ENCODE data around the gene PARD3. TPM values are rescaled to one million over a fixed set of nuclear protein-coding genes. Genes with fewer than 3 reads are reported as not detected.

Gene PARD3
- total RNA-seq, 4 donors from 2014 or later = 42.6 to 63.6 (median 55.2) TPM

- no peak overlapping the region for H3K27ac ChIP-seq
- H3K27me3 ChIP-seq = no peaks in the 10 kb centered on the region
- no peak overlapping the region for H3K4me3 ChIP-seq
- 94 to 98% methylated on average over 1 of the region's 1 CpG for WGBS, 2 donors
- no peak for DNase-seq (ENCODE audit: low spot score in 2 of 2)
- peaks cover 0 to 34% (median 7%) of the 10 kb centered on the region in 4 donors for H3K4me1 ChIP-seq
- H3K9me3 ChIP-seq = no peaks in the 10 kb centered on the region
- TF ChIP-seq EP300 (IDR thresholded peaks at IDR 0.05) (no peak), CTCF (IDR thresholded peaks at IDR 0.05) (no peak), POLR2A (IDR thresholded peaks at IDR 0.05) (no peak)
- H3K36me3 ChIP-seq = no peaks in the 10 kb centered on the region
These were observed 625.3 kb downstream of the PARD3 start for GRCh38 chr10:34189830-34190229.

DNA sequence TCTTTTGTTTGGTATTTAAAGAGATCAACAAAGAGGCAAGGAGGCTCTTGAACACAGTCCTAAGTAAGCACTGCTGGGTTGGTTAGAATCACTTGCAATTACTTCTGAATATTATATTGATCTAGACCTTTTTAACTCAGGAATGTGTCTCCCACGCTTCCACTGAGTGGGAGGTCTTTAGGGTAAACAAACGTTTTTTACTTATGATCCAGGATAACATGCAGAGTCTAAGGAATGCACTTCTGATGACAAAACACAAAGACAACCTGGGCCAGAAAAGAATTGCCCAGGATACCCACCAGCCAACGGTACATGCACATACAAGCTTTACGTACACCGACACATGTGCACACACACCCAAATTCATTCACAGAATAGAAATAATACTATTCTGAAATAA, 626.9 kb downstream of the PARD3 start:
- Histone ChIP-seq H3K27ac (no peak overlapping the region), H3K4me3 (no peak overlapping the region), H3K4me1 (peaks cover 0 to 31% (median 9%) of the 10 kb centered on the region in 4 donors), H3K36me3 (no peaks in the 10 kb centered on the region), H3K27me3 (no peaks in the 10 kb centered on the region), H3K9me3 (no peaks in the 10 kb centered on the region)
- 76 to 79% methylated on average over 5 of the region's 5 CpGs for WGBS, 2 donors
- no peak for DNase-seq (ENCODE audit: low spot score in 2 of 2)
- TF ChIP-seq EP300 (IDR thresholded peaks at IDR 0.05) (no peak), CTCF (IDR thresholded peaks at IDR 0.05) (no peak), POLR2A (IDR thresholded peaks at IDR 0.05) (no peak)

DNA sequence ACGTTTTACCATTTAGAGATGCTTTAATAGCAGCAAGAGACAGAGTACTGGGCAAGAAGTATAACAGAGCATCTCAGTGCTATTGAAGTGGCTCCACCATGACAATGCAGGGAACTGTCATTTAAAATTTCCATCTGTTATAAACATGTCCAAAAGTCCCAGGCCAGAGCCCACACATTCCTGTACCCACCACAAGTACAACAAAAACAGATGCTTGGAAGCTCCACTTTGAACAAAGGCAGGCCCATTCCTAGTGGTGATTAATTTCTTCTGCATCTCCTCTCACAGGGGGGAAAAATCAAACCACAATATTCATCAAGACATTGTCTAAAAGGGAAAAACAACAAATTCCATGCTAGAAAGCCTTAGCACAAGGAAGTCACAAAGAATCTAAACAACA, 627.9 kb downstream of the PARD3 start:
- H3K4me1 ChIP-seq = peaks cover 0 to 31% (median 9%) of the 10 kb centered on the region in 4 donors

GRCh38 chr10:34186745-34187144, 628.4 kb downstream of the PARD3 start:
- 77 to 83% methylated on average over 3 of the region's 3 CpGs for WGBS, 2 donors

More for the DNA sequence above, 627.9 kb downstream of the PARD3 start:
- H3K36me3 ChIP-seq = no peaks in the 10 kb centered on the region
- no peaks in the 10 kb centered on the region for H3K9me3 ChIP-seq
- WGBS, 2 donors = 67 to 71% methylated on average over 1 of the region's 1 CpG
- TF ChIP-seq CTCF (IDR thresholded peaks at IDR 0.05) (no peak), POLR2A (IDR thresholded peaks at IDR 0.05) (no peak), EP300 (IDR thresholded peaks at IDR 0.05) (no peak)
- no peak overlapping the region for H3K27ac ChIP-seq
- no peaks in the 10 kb centered on the region for H3K27me3 ChIP-seq
- no peak for DNase-seq (ENCODE audit: low spot score in 2 of 2)
- H3K4me3 ChIP-seq = no peak overlapping the region

GRCh38 chr10:34185998-34186397, 629.1 kb downstream of the PARD3 start:
- peaks cover 0 to 33% (median 13%) of the 10 kb centered on the region in 4 donors for H3K4me1 ChIP-seq

More at GRCh38 chr10:34186745-34187144, 628.4 kb downstream of the PARD3 start:
- DNase-seq (ENCODE audit: low spot score in 2 of 2) = no peak
- H3K36me3 ChIP-seq = no peaks in the 10 kb centered on the region
- no peaks in the 10 kb centered on the region for H3K27me3 ChIP-seq
- H3K27ac ChIP-seq = no peak overlapping the region
- TF ChIP-seq POLR2A (IDR thresholded peaks at IDR 0.05) (no peak), EP300 (IDR thresholded peaks at IDR 0.05) (no peak)
- no peak overlapping the region for H3K4me3 ChIP-seq
- no peaks in the 10 kb centered on the region for H3K9me3 ChIP-seq
- H3K4me1 ChIP-seq = peaks cover 0 to 35% (median 12%) of the 10 kb centered on the region in 4 donors

More at GRCh38 chr10:34185998-34186397, 629.1 kb downstream of the PARD3 start:
- Histone ChIP-seq H3K9me3 (no peaks in the 10 kb centered on the region), H3K4me3 (no peak overlapping the region), H3K27ac (no peak overlapping the region), H3K27me3 (no peaks in the 10 kb centered on the region), H3K36me3 (no peaks in the 10 kb centered on the region)
- no peak for DNase-seq (ENCODE audit: low spot score in 2 of 2)
- 68% methylated on average over 7 of the region's 7 CpGs for WGBS, 2 donors
- TF ChIP-seq EP300 (IDR thresholded peaks at IDR 0.05) (no peak), CTCF (IDR thresholded peaks at IDR 0.05) (no peak)
